Mesodermal cell (in vitro differentiated cells): ENCODE measurements around the gene SELP. TPM values are rescaled to one million over a fixed set of nuclear protein-coding genes. Genes with fewer than 3 reads are reported as not detected.
"Not testable (repeated sequence)": the region's sequence is repeated elsewhere in the genome, so short reads cannot be mapped to it uniquely, and the experiment has no call there.

Source experiments
- H3K27ac ChIP-seq: 2 replicates; pipeline ENCODE4 v1.7.0; 2013; ENCODE audit warnings: mild to moderate bottlenecking, low read depth, low read length, moderate library complexity; ENCODE audit not compliant: severe bottlenecking
- H3K36me3 ChIP-seq: 2 replicates; pipeline ENCODE4 v1.7.1; 2013; ENCODE audit warnings: mild to moderate bottlenecking, low read length, moderate library complexity; ENCODE audit not compliant: control insufficient read depth, insufficient read depth
- H3K4me1 ChIP-seq: one replicate; pipeline ENCODE4 v1.7.1; 2013; ENCODE audit warnings: mild to moderate bottlenecking, low read length; ENCODE audit not compliant: insufficient read depth, control insufficient read depth, poor library complexity, severe bottlenecking
- H3K4me3 ChIP-seq: 2 replicates; pipeline ENCODE4 v1.7.0; 2013; ENCODE audit warnings: low read length, control low read depth, mild to moderate bottlenecking; ENCODE audit not compliant: insufficient read depth, poor library complexity, severe bottlenecking; ENCODE audit errors: extremely low read depth
- H3K9me3 ChIP-seq: 2 replicates; pipeline ENCODE4 v1.7.1; 2013; ENCODE audit warnings: mild to moderate bottlenecking, low read length, moderate library complexity; ENCODE audit not compliant: control insufficient read depth
- WGBS, 2 experiments: methylation state at CpG; one replicate each; pipeline ENCODE4 v1.1.5; 2013; ENCODE audit warnings: missing lambda C conversion rate in 2 of 2; ENCODE audit not compliant: insufficient coverage in 2 of 2; 5-methylcytosine and 5-hydroxymethylcytosine counted together
- polyA plus RNA-seq, 2 experiments: library from polyadenylated mRNA; stranded (reverse); fragments of 50-300 nt; gene quantifications; one replicate each; pipeline ENCODE4 v1.2.3, GENCODE V29; 2013

SELP gene
- polyA plus RNA-seq (2013, experiment 1 of 2), result 1.2 TPM
- polyA plus RNA-seq (2013, experiment 2 of 2), result 0.76 TPM

- H3K4me3 ChIP-seq, result no peak within 1 kb of the TSS
- H3K36me3 ChIP-seq, result no peaks in the 10 kb centered on the region
- WGBS, 2 experiments, result 100% methylated on average over 1 of the region's 1 CpG
Measured at GRCh38 chr1:169630006-169630405, at the start of gene SELP. TSS of gene SELP (minus strand) at chr1:169630124. CDS start at chr1:169630074, 50 bp downstream.

DNA sequence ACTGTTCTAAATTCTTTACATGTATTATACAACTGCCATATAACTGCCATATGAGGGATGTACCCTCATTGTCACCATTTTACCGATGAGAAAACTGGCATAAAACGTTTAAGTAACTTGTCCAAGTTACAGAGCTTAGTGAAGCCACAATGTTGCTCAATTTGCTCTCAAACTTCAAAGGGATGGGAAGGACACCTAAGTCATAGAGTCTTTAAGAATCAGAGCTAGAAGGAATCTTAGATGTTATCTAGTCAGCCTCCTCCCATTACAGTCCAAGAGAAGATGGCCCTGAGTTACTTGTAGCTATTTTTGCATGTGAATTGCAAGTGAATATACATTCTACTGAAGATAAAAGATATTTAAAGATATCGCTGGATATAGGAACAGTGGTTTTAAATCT lies 49.8 kb upstream of the SELP start:
- no peak overlapping the region for H3K4me3 ChIP-seq
- no peaks in the 10 kb centered on the region for H3K9me3 ChIP-seq
- WGBS, 2 experiments, result 71 to 85% methylated on average over 2 of the region's 3 CpGs
- no peak overlapping the region for H3K27ac ChIP-seq
- peaks cover 5% of the 10 kb centered on the region for H3K4me1 ChIP-seq
- no peaks in the 10 kb centered on the region for H3K36me3 ChIP-seq

More at GRCh38 chr1:169630006-169630405, at the start of gene SELP:
- Histone ChIP-seq H3K9me3 (peaks cover 9% of the 10 kb centered on the region), H3K4me1 (no peaks in the 10 kb centered on the region), H3K27ac (no peak within 1 kb of the TSS)

- no peak overlapping the region for H3K4me3 ChIP-seq
- no peak overlapping the region for H3K27ac ChIP-seq
- WGBS, 2 experiments, result 40 to 100% methylated on average over 1 of the region's 2 CpGs
- H3K4me1 ChIP-seq, result peaks cover 5% of the 10 kb centered on the region
- H3K36me3 ChIP-seq, result no peaks in the 10 kb centered on the region
- no peaks in the 10 kb centered on the region for H3K9me3 ChIP-seq
Measured at GRCh38 chr1:169676001-169676400, 46.1 kb upstream of the SELP start.

DNA sequence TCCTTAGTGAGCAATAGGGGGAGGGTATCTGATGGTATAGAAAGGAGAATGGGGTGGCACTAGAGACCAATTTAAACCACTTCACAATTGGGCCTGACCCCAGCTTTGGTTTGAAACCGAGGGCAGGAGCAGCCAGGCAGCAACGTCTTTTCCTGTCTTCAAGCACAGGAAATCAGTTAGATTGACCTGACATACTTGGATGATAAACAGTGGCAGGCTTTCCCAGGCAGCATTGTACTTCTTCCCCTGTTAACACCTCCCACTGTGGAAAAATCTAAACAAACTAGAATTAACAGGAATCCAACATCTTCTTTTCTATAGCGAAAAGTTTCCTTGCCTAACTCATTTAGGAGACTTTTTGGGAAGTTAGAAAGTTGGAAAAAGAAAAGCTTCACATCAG lies 40.9 kb upstream of the SELP start:
- WGBS, 2 experiments, result 56 to 67% methylated on average over 2 of the region's 3 CpGs
- H3K27ac ChIP-seq, result peak overlapping the region; percentile 2
- no peaks in the 10 kb centered on the region for H3K36me3 ChIP-seq
- no peaks in the 10 kb centered on the region for H3K9me3 ChIP-seq
- H3K4me3 ChIP-seq, result no peak overlapping the region
- no peaks in the 10 kb centered on the region for H3K4me1 ChIP-seq

- H3K9me3 ChIP-seq, result not testable (repeated sequence)
Measured at GRCh38 chr1:169670244-169670643, 40.3 kb upstream of the SELP start.

DNA sequence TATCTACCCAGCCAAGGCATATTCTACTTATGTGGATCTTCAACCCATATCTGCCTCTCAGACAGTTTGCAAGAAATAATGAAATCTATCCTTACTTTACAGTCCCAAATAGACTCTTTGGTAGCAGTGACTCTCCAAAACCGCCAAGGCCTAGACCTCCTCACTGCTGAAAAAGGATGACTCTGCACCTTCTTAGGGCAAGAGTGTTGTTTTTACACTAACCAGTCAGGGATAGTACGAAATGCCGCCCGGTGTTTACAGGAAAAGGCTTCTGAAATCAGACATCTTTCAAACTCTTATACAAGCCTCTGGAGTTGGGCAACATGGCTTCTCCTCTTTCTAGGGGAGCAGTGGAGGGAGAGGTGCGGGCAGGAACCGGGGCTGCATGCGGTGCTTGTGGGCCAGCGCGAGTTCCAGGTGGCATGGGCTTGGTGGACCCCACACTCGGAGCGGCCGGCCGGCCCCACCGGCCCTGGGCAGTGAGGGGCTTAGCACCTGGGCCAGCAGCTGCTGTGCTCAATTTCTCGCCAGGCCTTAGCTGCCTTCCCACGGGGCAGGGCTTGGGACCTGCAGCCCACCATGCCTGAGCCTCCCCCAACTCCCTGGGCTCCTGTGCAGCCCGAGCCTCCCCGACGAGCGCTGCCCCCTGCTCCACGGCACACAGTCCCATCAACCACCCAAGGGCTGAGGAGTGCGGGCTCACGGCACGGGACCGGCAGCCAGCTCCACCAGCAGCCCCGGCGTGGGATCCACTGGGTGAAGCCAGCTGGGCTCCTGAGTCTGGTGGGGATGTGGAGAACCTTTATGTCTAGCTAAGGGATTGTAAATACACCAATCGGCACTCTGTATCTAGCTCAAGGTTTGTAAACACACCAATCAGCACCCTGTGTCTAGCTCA lies 38.0 kb upstream of the SELP start:
- H3K4me1 ChIP-seq, H3K9me3 ChIP-seq, H3K4me3 ChIP-seq, H3K36me3 ChIP-seq, H3K27ac ChIP-seq: not testable (repeated sequence)
- WGBS, 2 experiments, result 88 to 95% methylated on average over 3 to 10 of the region's 28 CpGs

More at GRCh38 chr1:169670244-169670643, 40.3 kb upstream of the SELP start:
- 100% methylated on average over 1 of the region's 3 CpGs; no CpG with 5 or more reads in 1 of the 2 experiments for WGBS, 2 experiments
- not testable (repeated sequence) for H3K27ac ChIP-seq, H3K4me1 ChIP-seq, H3K4me3 ChIP-seq, H3K36me3 ChIP-seq

DNA sequence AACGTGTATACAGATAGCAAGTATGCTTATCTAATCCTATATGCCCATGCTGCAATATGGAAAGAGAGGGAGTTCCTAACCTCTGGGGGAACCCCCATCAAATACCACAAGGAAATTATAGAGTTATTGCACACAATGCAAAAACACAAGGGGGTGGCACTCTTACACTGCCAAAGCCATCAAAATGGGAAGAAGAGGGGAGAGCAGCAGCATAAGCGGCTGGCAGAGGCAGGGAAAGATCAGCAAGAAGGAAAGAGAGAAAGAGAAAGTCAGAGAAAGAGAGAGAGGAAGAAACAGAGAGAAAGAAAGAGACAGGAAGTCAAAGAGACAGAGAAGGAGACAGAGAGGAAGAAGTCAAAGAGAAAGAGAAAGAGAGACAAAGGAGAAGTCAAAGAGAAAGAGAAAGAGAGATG lies 37.3 kb upstream of the SELP start:
- not testable (repeated sequence) for H3K9me3 ChIP-seq, H3K27ac ChIP-seq, H3K4me3 ChIP-seq, H3K4me1 ChIP-seq, H3K36me3 ChIP-seq
- 91% methylated on average over 1 of the region's 2 CpGs; no CpG with 5 or more reads in 1 of the 2 experiments for WGBS, 2 experiments

GRCh38 chr1:169662680-169663079 lies 32.8 kb upstream of the SELP start:
- H3K4me1 ChIP-seq, H3K27ac ChIP-seq, H3K36me3 ChIP-seq, H3K4me3 ChIP-seq, H3K9me3 ChIP-seq: not testable (repeated sequence)
- 82 to 88% methylated on average over 5 to 6 of the region's 8 CpGs for WGBS, 2 experiments

- H3K9me3 ChIP-seq, H3K4me3 ChIP-seq, H3K4me1 ChIP-seq, H3K36me3 ChIP-seq, H3K27ac ChIP-seq: not testable (repeated sequence)
- WGBS, 2 experiments, result 93 to 96% methylated on average over 10 to 12 of the region's 16 CpGs
Measured at GRCh38 chr1:169661066-169661465, 31.1 kb upstream of the SELP start.

DNA sequence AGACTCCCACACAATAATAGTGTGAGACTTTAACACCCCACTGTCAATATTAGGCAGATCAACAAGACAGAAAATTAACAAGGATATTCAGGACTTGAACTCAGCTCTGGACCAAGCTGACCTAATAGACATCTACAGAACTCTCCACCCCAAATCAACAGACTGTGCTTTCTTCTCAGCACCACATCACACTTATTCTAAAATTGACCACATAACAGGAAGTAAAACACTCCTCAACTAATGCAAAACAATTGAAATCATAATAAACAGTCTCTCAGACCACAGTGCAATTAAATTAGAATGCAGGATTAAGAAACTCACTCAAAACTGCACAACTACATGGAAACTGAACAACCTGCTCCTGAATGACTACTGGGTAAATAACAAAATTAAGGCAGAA lies 28.9 kb upstream of the SELP start:
- not testable (repeated sequence) for H3K36me3 ChIP-seq, H3K9me3 ChIP-seq, H3K27ac ChIP-seq, H3K4me3 ChIP-seq, H3K4me1 ChIP-seq

DNA sequence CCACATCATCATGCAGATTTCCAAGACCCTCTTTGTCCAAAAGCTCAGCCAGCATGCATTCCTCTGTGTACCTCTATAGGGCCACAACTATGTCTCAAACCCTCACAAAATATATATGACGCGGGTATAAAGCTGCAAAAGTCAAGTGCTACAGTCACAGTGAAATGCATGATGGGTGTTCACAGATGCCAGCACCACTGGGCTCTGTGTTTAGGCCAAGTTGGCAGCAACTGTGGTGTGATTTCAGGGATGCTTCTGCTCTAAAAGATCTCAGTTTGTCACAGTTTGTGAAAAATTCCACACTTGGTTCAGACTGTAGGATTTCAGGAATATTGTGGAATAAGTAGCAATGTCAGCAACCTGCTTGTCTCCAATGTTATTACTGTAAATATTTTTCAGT lies 23.9 kb upstream of the SELP start:
- Histone ChIP-seq H3K4me1 (peaks cover 3% of the 10 kb centered on the region), H3K27ac (no peak overlapping the region), H3K4me3 (no peak overlapping the region), H3K36me3 (no peaks in the 10 kb centered on the region), H3K9me3 (no peaks in the 10 kb centered on the region)
- 80 to 100% methylated on average over 2 of the region's 2 CpGs for WGBS, 2 experiments
